NCI-H446 (cell line): ENCODE data around the gene CPTP.

ENCODE experiments used
- DNase-seq, 2 experiments: peaks; one replicate each; lab custom pipeline; 2025; lab: John Stamatoyannopoulos, UW

Gene CPTP

DNA sequence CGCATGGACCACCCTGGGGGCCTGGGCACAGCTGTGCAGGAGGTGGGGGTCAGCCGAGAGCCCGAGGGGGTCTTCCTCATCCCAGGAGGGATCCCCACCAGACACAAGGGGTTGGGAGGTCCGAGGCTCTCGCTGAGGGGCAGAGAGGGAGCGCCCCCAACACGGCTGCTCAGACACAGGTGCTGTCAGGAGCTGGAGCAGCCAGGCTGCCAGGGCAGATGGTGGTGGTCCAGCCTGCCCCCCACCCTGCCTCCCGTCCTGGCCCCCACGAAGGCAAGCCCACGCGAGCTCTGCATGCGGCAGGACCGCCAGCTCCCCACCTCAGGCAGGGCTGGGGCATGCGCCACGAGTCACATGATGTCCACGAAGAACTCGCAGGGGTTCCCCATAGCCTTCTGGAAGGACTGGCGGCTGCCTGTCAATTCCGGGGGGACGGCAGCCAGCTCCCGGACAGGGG, 11.2 kb downstream of the CPTP start:
- no peak for DNase-seq

DNA sequence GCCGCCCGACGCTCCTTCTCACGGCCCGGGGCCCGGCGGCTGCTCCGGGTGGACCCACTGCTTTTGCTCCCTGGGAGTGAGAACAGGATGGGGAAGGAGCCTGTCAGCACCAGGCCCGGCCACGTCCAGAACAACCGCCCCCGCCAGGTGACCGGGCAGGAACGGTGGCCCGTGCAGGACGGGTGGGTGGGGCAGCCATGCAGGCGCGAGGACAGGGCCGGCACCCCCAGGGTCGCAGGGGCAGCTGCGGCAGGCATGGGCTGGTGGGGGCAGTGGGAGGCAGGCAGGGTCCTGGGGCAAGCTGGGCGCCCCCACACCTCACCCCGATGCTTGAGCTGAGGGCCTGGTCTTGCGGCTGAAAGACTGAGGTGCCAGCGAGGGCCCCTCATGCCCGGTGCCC, 11.8 kb downstream of the CPTP start:
- DNase-seq = no peak

DNA sequence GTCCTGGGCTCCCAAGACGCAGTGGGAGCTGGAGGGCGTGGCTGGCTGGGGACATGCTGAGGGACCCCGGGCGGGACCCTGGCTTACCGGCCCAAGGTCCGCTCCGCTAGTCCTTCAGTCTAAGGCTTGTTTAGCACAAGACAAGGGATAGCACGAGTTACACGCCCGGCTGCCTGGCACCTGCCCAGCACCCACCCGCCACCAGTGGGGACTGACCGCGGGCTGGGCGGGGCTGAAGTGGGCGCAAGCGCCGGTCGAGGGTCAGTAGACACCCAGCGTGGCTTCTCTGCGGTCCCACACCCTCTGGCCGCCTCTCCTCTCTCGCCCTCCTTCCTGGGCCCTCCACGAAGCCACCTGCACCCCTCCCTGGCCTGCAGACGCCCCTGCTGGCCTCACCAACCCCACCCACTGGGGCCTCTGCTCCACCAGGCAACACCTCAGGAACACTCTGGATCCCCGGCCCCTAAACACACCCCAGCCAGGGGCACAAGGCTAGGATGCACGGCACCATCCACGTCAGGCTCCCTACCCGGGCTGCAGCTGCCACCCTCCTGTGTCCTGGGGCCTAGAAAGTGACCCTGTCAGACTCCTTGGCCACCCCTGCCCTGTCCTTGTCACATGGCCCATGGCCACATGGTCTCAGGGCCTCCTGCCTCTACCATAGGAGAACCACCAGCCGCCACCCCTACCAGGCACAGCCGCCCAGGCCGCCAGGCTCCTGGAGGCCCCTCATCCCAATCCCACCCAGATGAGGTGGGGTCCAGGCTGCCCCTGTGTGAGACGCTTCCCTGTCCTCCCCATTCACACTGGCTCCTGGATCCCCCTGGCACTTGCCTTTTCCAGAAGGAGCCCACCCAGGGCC, 12.6 kb downstream of the CPTP start:
- DNase-seq = no peak

DNA sequence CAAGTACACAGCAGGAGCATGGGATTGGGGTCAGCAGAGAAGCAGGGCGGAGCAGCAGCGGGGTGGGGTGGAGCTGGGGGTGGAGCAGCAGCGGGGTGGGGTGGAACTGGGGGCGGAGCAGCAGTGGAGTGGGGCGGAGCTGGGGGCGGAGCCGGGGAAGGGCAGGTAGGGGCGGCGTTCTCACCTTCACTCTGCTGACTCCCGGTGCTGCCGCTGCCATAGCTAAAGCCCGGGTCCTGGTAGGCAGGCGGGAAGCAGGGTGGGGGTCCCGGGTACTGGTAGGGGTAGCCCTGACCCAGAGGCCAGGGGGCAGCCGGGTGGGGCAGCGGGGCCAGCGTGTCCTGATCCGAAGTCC, 13.2 kb downstream of the CPTP start:
- DNase-seq = no peak

DNA sequence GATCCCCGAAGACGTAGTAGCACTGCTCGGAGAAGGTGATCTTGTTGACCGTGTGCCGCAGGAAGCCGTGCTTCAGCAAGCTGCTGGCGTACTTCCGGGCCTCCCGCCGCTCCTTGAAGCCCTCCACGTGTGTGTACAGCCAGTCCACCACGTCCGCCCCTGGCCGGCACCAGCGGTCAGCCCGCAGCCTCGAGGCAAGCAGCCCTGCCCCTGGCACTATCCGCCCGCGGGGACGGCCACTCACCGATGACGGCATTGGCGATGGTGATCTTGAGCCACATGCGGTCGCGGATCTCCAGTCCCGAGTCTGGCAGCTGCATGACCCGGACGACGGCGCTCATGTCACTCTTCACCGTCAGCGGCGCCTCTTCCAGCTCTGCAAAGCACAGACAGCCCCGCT, 13.7 kb downstream of the CPTP start:
- no peak for DNase-seq

DNA sequence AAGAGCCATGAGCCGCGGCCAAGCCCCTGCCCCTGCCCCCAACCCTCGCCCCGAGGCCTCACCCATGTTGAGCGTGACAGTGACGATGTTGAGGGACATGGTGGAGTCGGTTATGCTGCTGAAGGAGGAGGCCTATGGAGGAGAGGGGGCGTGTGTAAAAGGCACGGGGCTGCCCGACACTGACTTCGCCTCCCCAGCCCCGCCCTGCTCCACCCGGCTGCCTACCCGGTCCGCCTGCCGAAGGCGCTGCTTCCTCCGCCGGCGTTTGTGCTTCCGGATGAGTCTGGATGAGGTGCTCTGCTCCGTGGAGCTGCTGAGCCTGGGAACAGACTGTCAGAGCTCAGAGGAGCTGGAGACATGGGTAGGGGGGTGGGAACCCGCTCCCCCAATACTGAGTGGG, 15.6 kb downstream of the CPTP start:
- no peak for DNase-seq

DNA sequence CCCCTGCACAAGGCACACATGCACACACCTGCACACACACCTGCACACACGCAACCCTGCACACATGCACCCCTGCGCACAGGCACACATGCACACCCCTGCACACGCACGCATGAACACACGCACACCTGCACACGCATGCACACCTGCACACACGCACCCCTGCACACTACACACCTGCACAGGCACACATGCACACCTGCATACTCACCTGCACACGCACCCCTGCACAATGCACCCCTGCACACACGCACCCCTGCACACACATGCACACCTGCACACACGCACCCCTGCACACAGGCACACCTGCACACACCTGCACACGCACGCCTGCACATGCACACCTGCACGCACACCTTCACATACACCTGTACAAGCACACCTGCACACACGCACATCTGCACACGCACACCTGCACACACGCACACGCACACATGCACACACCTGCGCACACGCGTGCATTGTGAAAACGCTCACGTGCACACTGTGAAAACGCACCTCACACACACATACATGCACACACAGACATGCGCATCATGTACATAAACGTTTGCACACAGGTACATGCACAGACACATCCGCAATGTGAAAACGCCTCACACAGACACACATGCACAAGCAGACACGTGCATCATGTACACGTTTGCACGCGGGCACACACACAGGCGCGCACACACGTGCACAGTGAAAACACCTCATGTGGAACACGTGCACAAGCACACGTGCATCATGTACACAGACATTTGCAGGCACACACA, 16.4 kb downstream of the CPTP start:
- no peak for DNase-seq

DNA sequence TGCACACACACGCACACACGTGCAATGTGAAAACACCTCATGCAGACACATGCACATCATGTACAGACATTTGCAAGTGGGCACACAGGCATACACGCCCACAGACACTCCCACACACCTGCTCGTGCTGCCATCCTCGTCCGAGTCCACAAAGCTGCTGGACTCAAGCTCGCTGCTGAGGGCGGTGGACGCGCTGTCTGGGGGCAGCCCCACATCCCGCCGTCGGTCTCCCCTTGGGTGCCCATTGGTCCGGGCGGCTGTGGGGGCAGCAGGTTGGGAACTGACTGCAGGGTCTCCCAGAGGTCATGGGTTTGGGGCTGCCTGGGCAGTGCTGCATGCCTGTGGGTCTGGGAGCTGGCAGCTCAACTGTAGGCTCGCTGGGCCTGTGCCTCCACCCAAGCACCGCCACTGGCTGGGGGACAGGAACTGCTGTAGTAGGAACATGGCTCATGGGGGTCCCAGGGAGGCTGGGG, 17.0 kb downstream of the CPTP start:
- no peak for DNase-seq

DNA sequence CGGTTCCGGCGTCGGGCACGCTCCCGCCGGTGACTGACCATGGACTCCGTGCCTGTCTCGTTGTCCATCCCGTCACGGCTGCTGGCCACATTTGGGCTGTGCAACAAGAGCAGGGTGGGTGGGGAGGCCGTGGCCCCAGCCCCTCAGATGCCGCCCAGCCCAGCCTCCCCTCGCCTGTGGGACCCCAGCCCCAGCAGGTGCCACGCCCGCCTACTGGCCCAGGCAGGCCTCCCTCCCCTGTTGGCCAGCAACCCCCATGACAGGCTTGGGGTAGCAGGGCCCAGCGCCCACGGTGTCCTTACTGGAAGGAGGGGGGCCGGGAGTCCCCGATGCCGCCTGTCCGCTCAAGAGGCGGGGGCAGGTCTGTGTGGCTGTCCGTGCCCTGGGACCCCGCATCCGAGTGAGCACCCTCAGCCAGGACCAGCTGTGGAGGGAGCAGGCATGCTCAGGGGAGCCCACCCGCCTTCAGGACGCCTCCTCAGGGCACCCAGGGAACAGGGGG, 17.5 kb downstream of the CPTP start:
- no peak for DNase-seq

DNA sequence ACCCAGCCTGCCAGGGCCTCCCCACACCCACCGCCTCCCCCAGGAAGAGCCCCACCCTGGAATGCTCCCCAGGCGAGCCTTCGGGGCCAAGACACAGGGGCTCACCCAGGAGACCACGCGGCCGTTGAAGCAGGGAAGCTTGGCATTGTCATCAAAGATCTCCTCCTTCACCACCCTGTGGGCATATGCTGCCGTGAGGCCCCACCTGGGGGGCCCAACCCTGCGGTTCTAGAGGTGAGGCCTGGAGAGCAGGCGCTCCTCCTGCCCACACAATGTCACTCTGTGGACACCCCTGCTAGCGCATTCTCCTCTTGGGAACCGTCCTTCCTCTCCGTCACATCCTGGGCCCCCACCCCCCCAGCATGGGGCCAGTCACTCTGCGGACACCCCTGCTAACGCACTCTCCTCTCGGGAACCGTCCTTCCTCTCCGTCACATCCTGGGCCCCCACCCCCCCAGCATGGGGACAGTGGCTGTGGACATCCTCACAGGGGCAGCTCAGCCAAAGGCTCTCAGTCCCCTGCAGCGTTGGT, 18.0 kb downstream of the CPTP start:
- DNase-seq = no peak

DNA sequence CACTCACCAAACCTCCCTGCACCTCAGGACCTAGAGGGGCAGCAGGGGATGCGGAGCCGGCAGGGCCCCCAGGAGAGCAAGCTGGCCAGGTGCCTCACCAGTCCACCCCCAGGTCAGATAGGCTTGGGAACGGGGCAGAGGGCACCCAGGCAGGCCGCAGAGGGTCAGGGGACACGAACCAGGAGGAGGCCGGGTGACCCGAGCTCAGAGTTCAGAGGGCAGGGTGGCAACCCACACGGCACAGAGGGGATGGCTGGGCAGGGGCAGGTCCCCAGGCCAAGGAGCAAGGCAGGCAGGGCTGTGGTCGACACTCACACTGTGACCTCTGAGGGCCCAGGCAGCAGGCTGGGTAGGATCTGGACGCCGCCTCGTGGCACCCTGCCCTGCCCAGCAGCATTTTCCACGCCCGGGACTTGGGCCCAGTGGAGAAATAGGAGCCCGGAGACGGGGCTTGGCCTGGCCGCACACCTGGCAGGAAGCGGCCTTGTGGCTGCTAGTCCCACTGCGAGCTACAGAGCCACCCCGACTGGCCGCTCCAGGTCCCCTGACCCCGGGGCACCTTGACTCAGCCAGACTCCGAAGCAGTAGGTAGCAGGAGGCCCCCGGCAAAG, 19.3 kb downstream of the CPTP start:
- DNase-seq = no peak

DNA sequence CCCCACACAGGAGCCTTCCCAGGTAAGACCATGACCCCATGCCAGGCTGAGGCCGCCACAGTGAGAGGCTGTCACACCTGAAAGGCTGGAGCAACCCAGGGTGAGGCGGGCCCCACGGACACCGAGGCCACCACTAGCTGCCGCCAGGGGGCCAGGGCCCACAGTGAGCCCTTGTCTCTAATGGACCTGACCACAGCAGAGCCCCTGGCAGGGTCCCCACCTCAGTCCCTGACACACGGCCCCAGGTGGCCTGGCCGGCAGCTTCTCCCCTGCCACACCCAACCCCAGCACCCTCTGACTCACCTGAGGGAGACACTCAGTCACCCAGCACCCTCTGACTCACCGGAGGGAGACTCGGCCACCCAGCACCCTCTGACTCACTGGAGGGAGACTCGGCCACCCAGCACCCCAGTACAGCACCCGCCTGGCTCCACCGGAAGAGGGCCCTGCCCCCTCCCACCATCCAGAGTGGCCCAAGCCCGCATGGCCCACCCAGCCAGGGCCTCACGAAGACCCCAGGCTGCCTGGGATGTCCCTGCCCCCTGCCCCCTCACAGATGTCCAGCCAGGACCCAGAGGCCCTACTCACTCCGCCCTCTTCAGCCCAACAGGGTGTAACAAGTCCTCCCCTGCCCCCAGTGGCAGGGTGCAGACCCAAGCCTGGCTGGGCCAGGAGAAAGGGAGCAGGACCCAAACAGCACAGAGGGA, 20.2 kb downstream of the CPTP start:
- no peak for DNase-seq

DNA sequence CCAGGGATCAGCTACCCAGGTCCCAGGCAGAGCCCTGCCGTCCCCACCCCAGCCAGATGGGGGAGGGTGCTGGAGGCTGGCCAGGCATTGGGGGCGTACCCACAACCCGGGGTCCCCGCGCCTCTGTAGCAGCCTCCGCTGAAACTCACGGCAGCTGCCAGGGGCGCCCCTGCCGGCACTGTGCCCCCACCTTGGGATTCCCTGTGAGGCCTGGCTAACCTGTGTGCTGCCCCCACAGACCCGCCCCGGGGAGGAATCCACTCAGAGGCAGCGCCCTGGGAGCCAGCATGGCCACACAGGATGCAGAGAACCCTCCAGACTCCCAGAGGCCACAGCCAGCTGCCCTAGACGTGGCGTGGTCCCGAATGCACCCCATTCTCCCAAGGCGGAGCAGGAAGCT, 20.8 kb downstream of the CPTP start:
- no peak for DNase-seq

DNA sequence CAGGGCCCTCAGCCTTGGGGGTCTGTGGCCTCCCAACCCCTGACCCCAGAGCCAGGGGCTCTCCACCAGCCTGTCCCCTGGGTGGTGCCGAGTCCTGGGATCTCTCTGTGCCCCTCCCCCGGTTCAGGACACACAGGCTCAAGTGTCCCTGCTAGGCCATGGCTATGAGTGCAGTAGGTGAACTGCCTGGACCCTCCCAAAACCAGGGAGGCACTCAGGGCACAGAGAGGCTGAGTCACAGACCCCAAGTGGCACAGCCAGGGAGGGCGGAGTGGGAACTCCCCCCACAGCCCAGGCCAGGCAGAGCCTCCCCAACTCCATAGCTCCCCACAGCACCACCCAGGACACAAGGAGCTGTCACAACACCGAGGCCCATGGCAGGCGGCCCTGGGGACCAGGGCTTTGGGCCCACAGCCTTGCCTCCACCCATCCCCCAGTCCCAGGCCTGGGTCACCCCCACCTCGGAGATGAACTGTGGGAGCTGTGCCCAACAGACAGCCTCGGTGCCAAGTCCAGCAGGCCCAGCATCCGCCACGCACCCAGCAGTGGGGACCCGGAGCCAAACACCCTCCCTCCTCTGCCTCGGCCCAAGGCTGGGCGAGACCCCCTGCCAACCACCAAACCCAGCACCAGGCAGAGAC, 21.4 kb downstream of the CPTP start:
- DNase-seq = no peak

DNA sequence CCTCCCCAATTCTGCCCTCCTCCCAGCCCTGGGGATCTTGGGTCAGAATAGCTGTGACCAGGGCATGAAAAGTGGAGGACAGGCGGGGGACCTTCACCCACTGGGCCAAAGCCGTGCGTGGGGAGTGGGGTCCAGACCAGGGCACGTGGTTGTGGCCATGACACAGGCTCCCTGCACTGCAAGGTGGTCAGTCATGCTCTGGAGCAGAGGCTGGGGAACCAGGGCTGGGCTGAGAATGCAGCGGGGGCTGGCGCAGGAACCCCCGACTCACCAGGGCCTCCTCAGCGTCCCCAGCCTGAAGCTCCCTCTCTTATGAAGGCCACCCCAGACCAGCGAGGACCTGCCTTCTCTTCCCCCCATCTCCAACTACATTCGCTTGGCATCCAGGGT, 21.9 kb downstream of the CPTP start:
- no peak for DNase-seq

DNA sequence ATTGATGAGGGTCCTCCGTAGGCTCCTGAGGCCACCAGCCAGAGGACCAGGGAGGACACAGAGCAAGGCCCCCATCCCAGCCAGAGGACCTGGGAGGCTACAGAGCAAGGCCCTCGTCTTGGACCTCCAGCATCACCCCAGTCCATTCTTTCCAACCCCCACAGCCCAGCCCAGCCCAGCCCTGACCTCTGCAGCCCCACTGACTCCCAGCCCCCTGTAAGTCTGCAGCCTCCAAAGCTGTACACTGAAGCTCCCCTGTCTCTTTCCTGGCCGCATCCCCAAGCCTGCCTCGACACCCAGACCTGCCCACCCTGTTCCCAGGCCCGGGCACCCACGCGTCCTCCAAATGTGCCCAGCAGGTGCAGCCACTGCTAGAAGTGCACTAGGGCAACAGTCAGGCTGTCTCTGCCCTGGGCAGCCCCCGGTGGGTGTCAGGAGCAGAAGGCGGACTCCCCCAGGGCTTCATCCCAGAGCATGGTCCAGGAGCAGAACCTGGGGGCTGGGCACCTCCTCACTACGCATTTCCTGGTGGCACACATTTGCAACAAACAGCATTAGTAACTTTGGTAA, 22.5 kb downstream of the CPTP start:
- DNase-seq = no peak

DNA sequence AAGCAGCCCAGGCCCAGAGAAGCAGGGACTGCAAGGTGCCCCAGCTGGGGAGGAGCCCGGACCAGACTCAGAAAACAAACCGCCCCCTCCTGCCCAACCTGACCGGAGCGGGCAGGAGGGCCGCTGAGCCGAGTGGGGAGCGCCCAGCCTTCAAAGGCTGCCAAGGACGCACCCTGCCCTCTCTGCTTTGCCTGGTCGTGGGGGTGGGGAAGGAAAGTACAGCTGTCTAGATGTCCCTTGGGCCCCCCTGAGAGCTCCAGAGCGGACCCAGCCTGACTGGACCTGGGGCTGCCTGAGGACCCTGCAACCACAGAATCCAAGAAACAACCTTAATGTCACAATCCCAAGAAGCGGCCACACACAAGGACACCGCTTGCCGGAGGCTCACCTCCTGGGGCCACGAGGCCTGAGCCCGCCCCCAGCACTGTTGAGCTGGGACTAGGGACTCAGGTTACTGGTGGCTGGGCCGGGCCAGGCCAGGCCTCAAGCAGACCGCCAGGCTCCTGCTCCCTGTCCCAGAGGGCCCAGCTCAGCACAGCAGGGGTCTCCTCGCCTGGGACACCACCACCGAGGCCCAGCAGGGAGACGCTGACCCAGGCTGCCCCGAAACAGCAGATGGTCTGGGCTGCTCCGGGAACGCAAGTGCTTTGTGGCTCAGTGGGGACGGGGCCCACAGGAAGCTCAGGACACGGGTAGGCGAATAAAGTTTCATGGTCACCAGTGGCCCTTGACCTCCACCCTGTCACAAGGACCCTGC, 23.2 kb downstream of the CPTP start:
- DNase-seq = no peak

DNA sequence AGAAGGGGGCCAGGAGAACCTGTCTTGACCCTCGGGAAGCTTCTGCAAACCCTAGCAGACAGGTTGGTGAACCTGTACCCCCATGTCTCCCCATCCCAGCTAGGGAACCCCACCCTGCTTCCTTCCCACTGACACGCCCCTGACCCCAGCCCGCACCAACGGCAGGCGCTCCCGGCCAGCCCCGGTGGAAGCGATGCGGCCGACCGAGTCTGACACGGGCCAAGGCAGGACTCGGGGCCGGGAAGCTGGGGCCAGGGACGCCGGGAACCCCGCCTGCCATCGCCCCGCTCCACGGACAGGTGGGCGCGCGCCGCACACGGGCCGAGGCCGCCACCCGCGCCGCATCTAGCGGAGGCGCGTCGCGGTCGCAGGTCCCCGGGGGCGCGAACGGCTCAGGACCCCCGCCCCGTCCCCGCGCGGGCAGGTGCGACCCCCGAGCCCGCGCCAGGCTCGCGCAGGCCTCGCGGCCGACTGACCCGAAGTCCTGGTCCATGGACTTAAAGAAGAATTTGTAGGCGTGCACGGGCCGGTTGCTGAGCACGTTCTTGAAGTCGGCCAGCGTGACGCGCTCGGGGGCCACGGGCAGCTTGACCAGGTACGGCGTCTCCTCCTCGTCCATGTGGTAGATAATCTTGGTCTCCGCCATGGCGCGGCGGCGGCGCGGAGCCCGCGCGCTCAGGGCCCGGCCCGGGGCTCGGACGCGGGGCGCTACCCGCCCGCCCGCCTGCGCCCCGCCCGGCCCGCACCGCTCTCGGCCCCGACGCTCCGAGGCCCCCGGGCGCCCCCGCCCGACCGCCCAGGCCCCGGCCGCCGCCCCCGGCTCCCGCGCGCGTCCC, 24.0 kb downstream of the CPTP start:
- no peak for DNase-seq
